Measurements from ENCODE around the gene CEBPA. TPM values are rescaled to one million over a fixed set of nuclear protein-coding genes. Genes with fewer than 3 reads are reported as not detected.

CEBPA gene
- total RNA-seq, 1 donor from 2014 or later, result 75.1 TPM

DNA sequence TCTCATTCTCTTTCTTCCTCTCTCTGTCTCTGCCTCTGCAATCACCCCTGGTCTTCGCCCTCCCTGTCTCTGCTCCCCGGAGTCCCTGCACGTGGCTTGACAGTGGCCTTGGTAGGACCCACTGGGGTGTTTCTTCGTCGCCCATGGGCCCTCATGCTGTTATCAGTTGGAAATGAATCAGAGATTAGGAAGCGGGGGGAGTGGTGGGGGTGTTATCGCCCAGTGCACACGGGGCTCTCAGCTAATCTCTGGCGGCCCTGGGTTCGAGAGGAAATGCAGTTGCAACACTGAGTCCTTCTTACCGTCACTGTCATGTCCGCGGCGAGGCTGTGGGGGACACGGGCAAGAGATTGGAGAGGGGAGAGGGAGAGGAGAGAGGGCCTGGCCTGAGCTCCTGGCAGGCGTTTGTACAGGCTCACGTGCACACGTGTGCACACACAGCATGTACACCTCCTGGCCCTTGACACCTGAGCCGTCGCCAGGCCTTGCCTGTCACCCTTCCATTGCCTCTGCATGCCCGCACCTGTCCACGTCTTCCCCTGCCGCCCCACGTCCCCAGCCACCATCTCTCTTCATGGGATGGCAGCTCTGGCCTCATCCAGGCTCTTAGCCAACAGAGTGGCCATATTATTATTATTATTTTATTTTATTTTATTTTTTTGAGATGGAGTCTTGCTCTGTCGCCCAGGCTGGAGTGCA is 38.9 kb downstream of the CEBPA start:
- no peak overlapping the region for H3K4me3 ChIP-seq
- H3K36me3 ChIP-seq, result no peaks in the 10 kb centered on the region
- ATAC-seq (no peak), DNase-seq (no peak)
- H3K4me1 ChIP-seq, result peaks cover 33% of the 10 kb centered on the region
- H3K27me3 ChIP-seq (ENCODE audit: low read depth), result no peaks in the 10 kb centered on the region
- TF ChIP-seq, protein P1, sequence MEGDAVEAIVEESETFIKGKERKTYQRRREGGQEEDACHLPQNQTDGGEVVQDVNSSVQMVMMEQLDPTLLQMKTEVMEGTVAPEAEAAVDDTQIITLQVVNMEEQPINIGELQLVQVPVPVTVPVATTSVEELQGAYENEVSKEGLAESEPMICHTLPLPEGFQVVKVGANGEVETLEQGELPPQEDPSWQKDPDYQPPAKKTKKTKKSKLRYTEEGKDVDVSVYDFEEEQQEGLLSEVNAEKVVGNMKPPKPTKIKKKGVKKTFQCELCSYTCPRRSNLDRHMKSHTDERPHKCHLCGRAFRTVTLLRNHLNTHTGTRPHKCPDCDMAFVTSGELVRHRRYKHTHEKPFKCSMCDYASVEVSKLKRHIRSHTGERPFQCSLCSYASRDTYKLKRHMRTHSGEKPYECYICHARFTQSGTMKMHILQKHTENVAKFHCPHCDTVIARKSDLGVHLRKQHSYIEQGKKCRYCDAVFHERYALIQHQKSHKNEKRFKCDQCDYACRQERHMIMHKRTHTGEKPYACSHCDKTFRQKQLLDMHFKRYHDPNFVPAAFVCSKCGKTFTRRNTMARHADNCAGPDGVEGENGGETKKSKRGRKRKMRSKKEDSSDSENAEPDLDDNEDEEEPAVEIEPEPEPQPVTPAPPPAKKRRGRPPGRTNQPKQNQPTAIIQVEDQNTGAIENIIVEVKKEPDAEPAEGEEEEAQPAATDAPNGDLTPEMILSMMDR (IDR thresholded peaks at IDR 0.05), result no peak
- no peaks in the 10 kb centered on the region for H3K9me3 ChIP-seq
- no peak overlapping the region for H3K27ac ChIP-seq
- intact Hi-C loops (cut with DNase I), result no loop called here

GRCh38 chr19:33261511-33262189 is 40.7 kb downstream of the CEBPA start:
- H3K4me3 ChIP-seq, result no peak overlapping the region
- no peak for DNase-seq
- peak; percentile 18 to 50 for ATAC-seq

DNA sequence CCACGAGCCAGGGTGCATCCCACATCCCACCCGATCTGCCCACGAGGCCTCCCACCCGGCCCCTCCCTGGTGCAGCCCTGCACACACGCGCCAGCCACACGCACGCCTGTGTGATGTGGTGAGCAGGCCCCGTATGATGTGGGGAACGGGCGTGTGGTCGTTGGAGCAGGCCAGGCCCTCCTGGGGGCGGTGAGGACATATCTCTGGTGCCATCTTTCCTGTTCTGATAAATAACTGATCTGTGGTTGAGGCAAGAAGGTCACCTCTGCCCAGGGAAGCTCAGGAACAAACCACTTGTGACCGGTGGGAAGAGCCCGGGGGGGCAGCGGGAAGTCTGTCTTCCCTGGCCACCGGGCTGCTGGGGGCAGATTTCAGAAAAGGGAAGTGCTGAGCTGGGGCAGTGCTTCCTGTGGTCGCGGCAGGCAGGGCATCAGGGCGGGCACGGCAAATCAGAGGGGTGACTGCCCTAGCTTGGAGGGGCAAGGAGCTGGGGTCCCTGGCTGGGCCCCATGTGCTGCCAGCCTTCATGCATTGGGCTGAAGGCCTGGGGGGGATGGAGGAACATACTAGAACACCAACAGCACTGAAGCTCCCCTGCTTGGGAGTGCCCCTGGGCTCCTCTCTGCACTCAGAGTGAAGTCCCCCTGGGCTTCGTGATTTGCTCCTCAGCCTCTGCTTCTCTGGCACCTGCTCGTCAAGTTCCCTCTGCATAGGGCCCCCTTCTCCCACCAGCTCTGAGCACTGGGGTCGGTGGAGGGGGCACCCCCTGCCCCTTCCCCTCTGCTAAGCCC is 41.5 kb downstream of the CEBPA start:
- DNase-seq (peak; percentile 76), ATAC-seq (peak; percentile 70 to 72)
- peak overlapping the region; percentile 71 for H3K27ac ChIP-seq
- peaks cover 24% of the 10 kb centered on the region for H3K4me1 ChIP-seq
- H3K9me3 ChIP-seq, result no peaks in the 10 kb centered on the region
- TF ChIP-seq, protein P1 (IDR thresholded peaks at IDR 0.05), result no peak
- intact Hi-C loops (cut with DNase I), result no loop called here
- no peaks in the 10 kb centered on the region for H3K36me3 ChIP-seq
- H3K4me3 ChIP-seq, result no peak overlapping the region
- no peaks in the 10 kb centered on the region for H3K27me3 ChIP-seq (ENCODE audit: low read depth)

More at GRCh38 chr19:33261511-33262189, 40.7 kb downstream of the CEBPA start:
- H3K27ac ChIP-seq, result peak overlapping the region; percentile 71
- H3K9me3 ChIP-seq, result no peaks in the 10 kb centered on the region
- TF ChIP-seq, protein P1 (IDR thresholded peaks at IDR 0.05), result no peak
- no peaks in the 10 kb centered on the region for H3K27me3 ChIP-seq (ENCODE audit: low read depth)
- H3K36me3 ChIP-seq, result no peaks in the 10 kb centered on the region
- intact Hi-C loops (cut with DNase I), result no loop called here
- peaks cover 24% of the 10 kb centered on the region for H3K4me1 ChIP-seq

DNA sequence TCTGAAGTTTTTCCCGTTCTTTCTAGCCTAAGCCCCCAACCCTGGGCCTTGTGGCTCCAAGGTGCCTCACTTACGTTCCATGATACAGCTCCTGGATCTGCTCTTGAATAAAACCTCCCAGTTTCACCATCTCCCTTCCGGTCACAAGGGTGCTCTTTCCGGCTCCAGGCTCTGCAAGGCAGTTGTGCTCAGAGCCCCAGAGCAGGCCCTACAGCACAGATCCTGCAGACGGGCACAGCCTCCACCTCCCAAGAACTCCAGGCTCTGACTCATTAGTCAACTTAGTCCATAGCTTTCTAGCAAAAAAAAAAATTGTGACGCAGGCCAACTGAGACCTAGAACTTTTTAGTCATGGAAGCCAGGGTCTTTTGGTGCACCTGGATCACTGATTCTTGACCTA is 42.8 kb downstream of the CEBPA start:
- intact Hi-C loops (cut with DNase I), result no loop called here
- peak overlapping the region; percentile 71 for H3K27ac ChIP-seq
- TF ChIP-seq, protein P1 (IDR thresholded peaks at IDR 0.05), result no peak
- peaks cover 24% of the 10 kb centered on the region for H3K4me1 ChIP-seq
- no peaks in the 10 kb centered on the region for H3K36me3 ChIP-seq
- no peaks in the 10 kb centered on the region for H3K9me3 ChIP-seq
- H3K4me3 ChIP-seq, result no peak overlapping the region
- ATAC-seq (peak; percentile 54 to 75), DNase-seq (peak; percentile 75)
- H3K27me3 ChIP-seq (ENCODE audit: low read depth), result no peaks in the 10 kb centered on the region

DNA sequence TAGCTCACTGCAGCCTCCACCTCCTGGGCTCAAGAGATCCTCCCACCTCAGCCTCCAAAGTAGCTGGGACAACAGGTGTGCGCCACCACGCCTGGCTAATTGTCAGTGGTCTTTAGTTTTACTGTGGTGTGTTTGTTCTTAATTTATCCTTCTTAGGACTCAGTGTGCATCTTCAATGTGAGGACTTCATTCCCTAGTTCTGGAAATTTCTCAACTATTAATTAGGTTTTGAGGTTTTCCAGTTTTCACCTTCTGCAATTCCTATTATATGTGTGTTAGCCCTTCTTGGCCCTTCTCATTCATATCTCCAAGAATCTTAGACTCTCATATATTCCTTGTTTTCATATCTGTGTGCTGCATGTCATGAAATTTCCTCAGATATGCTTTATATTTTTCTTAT is 44.5 kb downstream of the CEBPA start:
- ATAC-seq, result no peak
- no peak for DNase-seq
- TF ChIP-seq, protein P1 (IDR thresholded peaks at IDR 0.05), result no peak
- H3K9me3 ChIP-seq, result no peaks in the 10 kb centered on the region
- H3K4me3 ChIP-seq, result no peak overlapping the region
- peaks cover 24% of the 10 kb centered on the region for H3K4me1 ChIP-seq
- no peak overlapping the region for H3K27ac ChIP-seq
- H3K36me3 ChIP-seq, result no peaks in the 10 kb centered on the region
- intact Hi-C loops (cut with DNase I), result no loop called here
- peaks cover 5% of the 10 kb centered on the region for H3K27me3 ChIP-seq (ENCODE audit: low read depth)

Measured in lower lobe of right lung (tissue), 2 donors.